ENCODE results near the gene ANKDD1A. TPM values are rescaled to one million over a fixed set of nuclear protein-coding genes. Genes with fewer than 3 reads are reported as not detected.

Gene ANKDD1A
- total RNA-seq, 1 experiment from 2014 or later: 3.3 TPM

GRCh38 chr15:64982472-64982871 lies 70.8 kb downstream of the ANKDD1A start:
- Histone ChIP-seq H3K27ac (no peak overlapping the region), H3K9me3 (replicated peaks) (no peaks in the 10 kb centered on the region), H3K27me3 (replicated peaks) (no peaks in the 10 kb centered on the region), H3K4me1 (replicated peaks) (peaks cover 11% of the 10 kb centered on the region), H3K36me3 (peaks cover 21% of the 10 kb centered on the region), H3K4me3 (no peak overlapping the region)
- DNase-seq (ENCODE audit: low read depth in 1 of 2, low spot score in 2 of 2): no peak

- no peaks in the 10 kb centered on the region for H3K27me3 ChIP-seq (replicated peaks)
- H3K36me3 ChIP-seq: peaks cover 9% of the 10 kb centered on the region
- H3K4me1 ChIP-seq (replicated peaks): peaks cover 15% of the 10 kb centered on the region
- H3K4me3 ChIP-seq: no peak overlapping the region
- H3K27ac ChIP-seq: peak overlapping the region; percentile 44; the same call in 1 of the 2 replicates
- no peaks in the 10 kb centered on the region for H3K9me3 ChIP-seq (replicated peaks)
- DNase-seq (ENCODE audit: low read depth in 1 of 2, low spot score in 2 of 2): peak in 1 of 2 experiments; percentile 10
These were observed 73.8 kb downstream of the ANKDD1A start for GRCh38 chr15:64985366-64986033.

GRCh38 chr15:64987136-64987535 lies 75.4 kb downstream of the ANKDD1A start:
- no peak for DNase-seq (ENCODE audit: low read depth in 1 of 2, low spot score in 2 of 2)
- Histone ChIP-seq H3K9me3 (replicated peaks) (no peaks in the 10 kb centered on the region), H3K36me3 (peaks cover 9% of the 10 kb centered on the region), H3K4me1 (replicated peaks) (peaks cover 16% of the 10 kb centered on the region), H3K27ac (no peak overlapping the region), H3K4me3 (no peak overlapping the region), H3K27me3 (replicated peaks) (no peaks in the 10 kb centered on the region)

GRCh38 chr15:64989416-64990167 lies 77.9 kb downstream of the ANKDD1A start, which contains the start of gene SPG21:
Gene SPG21, minus strand, starts transcription at chr15:64989914. Its CDS starts 6,345 bp downstream, at chr15:64983569.
- H3K4me1 ChIP-seq (replicated peaks): peaks cover 16% of the 10 kb centered on the region
- no peaks in the 10 kb centered on the region for H3K27me3 ChIP-seq (replicated peaks)
- DNase-seq (ENCODE audit: low read depth in 1 of 2, low spot score in 2 of 2): peak; percentile 94 to 96
- H3K36me3 ChIP-seq: no peaks in the 10 kb centered on the region
- H3K9me3 ChIP-seq (replicated peaks): no peaks in the 10 kb centered on the region
- peak within 1 kb of the TSS; percentile 94 for H3K4me3 ChIP-seq
- peak within 1 kb of the TSS; percentile 70 for H3K27ac ChIP-seq

- H3K27ac ChIP-seq: peak overlapping the region; percentile 70
- H3K4me3 ChIP-seq: peak overlapping the region; percentile 94
- H3K9me3 ChIP-seq (replicated peaks): no peaks in the 10 kb centered on the region
- H3K27me3 ChIP-seq (replicated peaks): no peaks in the 10 kb centered on the region
- peaks cover 12% of the 10 kb centered on the region for H3K4me1 ChIP-seq (replicated peaks)
- no peak for DNase-seq (ENCODE audit: low read depth in 1 of 2, low spot score in 2 of 2)
- H3K36me3 ChIP-seq: no peaks in the 10 kb centered on the region
These were observed 78.4 kb downstream of the ANKDD1A start for GRCh38 chr15:64990168-64990470.

- DNase-seq (ENCODE audit: low read depth in 1 of 2, low spot score in 2 of 2): no peak
- H3K4me1 ChIP-seq (replicated peaks): peaks cover 5% of the 10 kb centered on the region
- H3K9me3 ChIP-seq (replicated peaks): no peaks in the 10 kb centered on the region
- no peak overlapping the region for H3K4me3 ChIP-seq
- H3K27ac ChIP-seq: no peak overlapping the region
- H3K36me3 ChIP-seq: no peaks in the 10 kb centered on the region
- no peaks in the 10 kb centered on the region for H3K27me3 ChIP-seq (replicated peaks)
These were observed 79.9 kb downstream of the ANKDD1A start for GRCh38 chr15:64991536-64992135.

- H3K4me3 ChIP-seq: no peak overlapping the region
- H3K27ac ChIP-seq: no peak overlapping the region
- H3K4me1 ChIP-seq (replicated peaks): peaks cover 5% of the 10 kb centered on the region
- no peaks in the 10 kb centered on the region for H3K9me3 ChIP-seq (replicated peaks)
- DNase-seq (ENCODE audit: low read depth in 1 of 2, low spot score in 2 of 2): no peak
- no peaks in the 10 kb centered on the region for H3K27me3 ChIP-seq (replicated peaks)
- no peaks in the 10 kb centered on the region for H3K36me3 ChIP-seq
These were observed 81.6 kb downstream of the ANKDD1A start for GRCh38 chr15:64993290-64993689.

GRCh38 chr15:64997066-64997465 lies 85.4 kb downstream of the ANKDD1A start:
- Histone ChIP-seq H3K9me3 (replicated peaks) (no peaks in the 10 kb centered on the region), H3K36me3 (0 out of 2 replicates have a peak, but pooled peaks cover 6% of the 10 kb centered on the region), H3K27ac (no peak overlapping the region), H3K27me3 (replicated peaks) (no peaks in the 10 kb centered on the region), H3K4me1 (replicated peaks) (no peaks in the 10 kb centered on the region), H3K4me3 (no peak overlapping the region)
- no peak for DNase-seq (ENCODE audit: low read depth in 1 of 2, low spot score in 2 of 2)

- H3K9me3 ChIP-seq (replicated peaks): no peaks in the 10 kb centered on the region
- H3K27me3 ChIP-seq (replicated peaks): no peaks in the 10 kb centered on the region
- H3K4me1 ChIP-seq (replicated peaks): no peaks in the 10 kb centered on the region
- no peak for DNase-seq (ENCODE audit: low read depth in 1 of 2, low spot score in 2 of 2)
- no peak overlapping the region for H3K27ac ChIP-seq
- H3K36me3 ChIP-seq: 0 out of 2 replicates have a peak, but pooled peaks cover 6% of the 10 kb centered on the region
- no peak overlapping the region for H3K4me3 ChIP-seq
These were observed 86.2 kb downstream of the ANKDD1A start for GRCh38 chr15:64997745-64998375.

- H3K27ac ChIP-seq: no peak overlapping the region
- H3K27me3 ChIP-seq (replicated peaks): no peaks in the 10 kb centered on the region
- DNase-seq (ENCODE audit: low read depth in 1 of 2, low spot score in 2 of 2): no peak
These were observed 93.3 kb downstream of the ANKDD1A start for GRCh38 chr15:65004993-65005392.

GRCh38 chr15:65006876-65007275 lies 95.2 kb downstream of the ANKDD1A start:
- no peak for DNase-seq (ENCODE audit: low read depth in 1 of 2, low spot score in 2 of 2)
- no peaks in the 10 kb centered on the region for H3K27me3 ChIP-seq (replicated peaks)
- H3K36me3 ChIP-seq: peaks cover 38% of the 10 kb centered on the region
- no peak overlapping the region for H3K4me3 ChIP-seq
- H3K4me1 ChIP-seq (replicated peaks): no peaks in the 10 kb centered on the region
- H3K27ac ChIP-seq: no peak overlapping the region
- H3K9me3 ChIP-seq (replicated peaks): no peaks in the 10 kb centered on the region

More at GRCh38 chr15:65004993-65005392, 93.3 kb downstream of the ANKDD1A start:
- Histone ChIP-seq H3K4me1 (replicated peaks) (no peaks in the 10 kb centered on the region), H3K36me3 (peaks cover 32% of the 10 kb centered on the region), H3K9me3 (replicated peaks) (no peaks in the 10 kb centered on the region), H3K4me3 (no peak overlapping the region)

Measured in SJSA1 (cell line).